NCI-H187 treated with DMSO at 0.1 percent for 48 hours (cell line): ENCODE data around the gene CFAP58.
"Not testable (repeated sequence)": the region's sequence is repeated elsewhere in the genome, so short reads cannot be mapped to it uniquely, and the experiment has no call there.

Experiments
- DNase-seq: peaks from one replicate; lab custom pipeline; 2025; lab: John Stamatoyannopoulos, UW

Gene CFAP58

DNA sequence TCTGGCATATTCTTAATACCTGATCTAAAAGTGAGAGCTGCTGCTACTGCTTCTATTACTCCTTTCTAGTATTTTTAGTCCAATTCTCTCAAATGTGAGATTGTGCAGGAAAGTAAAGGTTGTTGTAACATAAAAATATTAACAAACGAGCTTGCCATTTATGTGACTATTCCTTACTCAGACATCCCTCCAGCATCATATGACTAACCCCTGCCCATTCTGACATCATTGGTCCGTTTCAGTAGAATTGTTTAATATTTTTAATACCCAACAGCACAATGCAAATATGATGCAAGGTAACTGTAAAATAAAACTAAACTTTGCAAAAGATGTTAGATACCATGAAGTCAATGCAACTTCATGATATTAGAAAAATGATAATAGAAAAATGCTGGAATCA is 83.6 kb downstream of the CFAP58 start:
- no peak for DNase-seq

DNA sequence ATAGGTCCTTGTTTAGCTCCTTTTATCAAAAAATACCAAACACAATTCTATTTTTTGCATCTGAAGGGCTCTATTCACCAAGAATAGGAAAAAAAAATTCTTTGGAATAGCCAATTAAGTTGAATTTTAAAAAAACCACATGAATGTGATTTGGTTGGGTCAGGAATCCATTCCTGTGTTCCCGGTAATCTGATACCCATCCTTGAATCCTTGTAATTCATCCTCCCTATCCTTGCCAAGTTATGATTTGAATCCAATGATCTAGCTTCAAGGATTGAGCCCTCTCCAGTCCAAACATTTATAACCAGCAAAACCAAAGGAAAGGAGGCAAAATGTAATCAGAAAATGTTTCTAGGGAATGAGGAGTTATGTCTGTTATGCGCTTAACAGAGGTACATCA is 86.6 kb downstream of the CFAP58 start:
- DNase-seq, result no peak

DNA sequence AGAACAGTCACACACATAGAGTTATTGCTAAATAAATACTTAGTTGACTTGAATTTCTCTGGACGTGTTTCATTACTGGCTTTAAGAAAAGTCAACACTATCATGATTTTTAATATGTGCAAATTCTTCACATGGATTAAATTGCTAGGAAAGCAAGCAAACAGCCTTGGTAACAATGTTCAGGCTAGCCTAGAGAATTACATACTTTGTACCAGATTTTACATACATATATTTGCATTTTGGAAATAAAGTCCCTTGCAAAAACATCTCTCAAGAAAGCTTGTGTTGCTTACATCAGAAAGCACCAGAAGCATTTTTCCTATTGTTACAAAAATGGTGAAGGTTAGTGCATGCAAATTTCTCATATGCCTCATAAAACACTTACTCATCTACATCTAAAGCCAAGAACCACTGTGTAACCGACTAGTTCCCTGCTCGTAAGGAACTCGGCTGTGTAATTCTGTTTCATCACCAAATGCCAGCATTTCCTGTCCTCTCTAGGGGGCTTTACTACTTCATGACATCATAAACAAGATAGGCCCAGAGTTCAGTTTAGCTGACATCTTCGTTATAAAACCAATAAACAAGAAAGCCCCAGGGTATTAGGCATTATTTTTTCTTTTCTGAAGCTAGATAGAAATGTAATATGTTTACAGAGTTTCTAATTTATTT is 87.8 kb downstream of the CFAP58 start:
- DNase-seq, result no peak

DNA sequence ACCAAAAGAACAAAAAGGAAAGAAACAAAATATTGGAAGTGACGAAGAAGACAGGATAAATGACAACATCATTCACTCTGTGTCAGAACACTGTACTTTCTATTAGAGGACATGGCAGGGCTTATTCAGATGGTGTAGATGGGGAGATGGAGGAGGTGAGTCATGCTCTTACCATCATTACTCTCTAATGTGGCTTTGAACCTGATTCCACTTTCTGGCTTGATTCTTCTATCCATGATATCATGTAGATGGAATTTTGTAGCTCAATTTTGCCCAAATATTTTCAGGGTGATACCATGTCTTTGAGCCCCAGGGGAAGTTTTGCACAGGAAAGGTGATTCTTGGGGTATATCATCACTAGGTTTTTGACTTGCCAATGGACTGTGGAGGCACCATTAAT is 91.7 kb downstream of the CFAP58 start:
- DNase-seq, result no peak

DNA sequence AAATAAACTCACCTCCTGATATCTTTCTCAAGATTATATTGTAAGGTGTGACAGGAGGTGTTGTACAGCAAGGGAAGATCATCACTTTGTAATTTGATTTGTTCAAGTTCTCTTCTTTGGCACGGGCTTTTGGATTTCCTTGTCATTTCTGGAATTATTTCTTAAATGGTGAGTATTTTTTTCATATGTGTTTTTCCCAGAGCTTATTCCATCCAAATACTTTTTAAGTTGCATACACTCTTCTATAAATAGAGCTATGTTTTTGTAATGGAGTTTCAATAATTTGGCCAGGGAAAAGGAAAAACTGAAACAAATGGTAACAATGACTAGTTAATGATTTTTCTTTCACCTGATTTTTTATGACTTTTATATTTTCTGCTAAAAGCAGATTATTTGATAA is 92.5 kb downstream of the CFAP58 start:
- DNase-seq, result no peak

DNA sequence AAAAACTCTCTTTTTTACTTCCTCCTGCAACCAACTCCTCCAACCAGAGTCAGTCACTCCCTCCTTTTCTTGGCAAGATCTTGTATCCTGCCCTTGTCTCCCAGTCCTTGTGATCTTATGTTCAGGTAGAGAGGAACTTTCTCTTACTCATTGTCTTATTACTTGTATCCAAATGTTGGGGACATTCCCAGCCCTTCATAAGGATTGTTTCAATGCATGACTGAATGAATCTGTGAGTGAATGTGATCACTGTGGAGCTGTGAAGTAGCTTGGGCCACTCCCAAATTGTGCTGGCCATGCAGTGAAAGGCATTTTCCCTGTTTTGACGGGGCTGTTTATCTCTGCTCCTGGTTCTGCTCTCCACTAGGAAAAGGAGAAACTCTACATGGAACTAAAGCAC is 93.7 kb downstream of the CFAP58 start:
- DNase-seq, result no peak

DNA sequence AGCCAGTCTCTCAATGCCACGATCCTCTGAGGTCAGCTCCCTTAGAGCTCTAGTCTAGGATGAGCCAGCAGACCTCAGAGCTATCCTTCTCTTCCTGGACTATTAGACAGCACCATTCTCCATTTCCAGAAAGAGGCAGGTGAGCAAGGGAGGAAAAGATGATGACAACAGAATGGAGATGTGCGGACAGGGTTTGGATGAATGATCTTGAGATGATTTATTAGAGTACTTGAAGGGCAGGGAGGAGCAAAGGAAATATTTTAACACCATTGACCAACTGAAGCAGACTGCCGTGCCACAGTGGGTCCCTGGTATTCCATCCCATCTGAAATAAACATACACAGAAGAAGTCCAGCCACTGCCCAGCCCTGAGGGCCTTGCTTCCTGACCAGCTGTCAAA is 94.3 kb downstream of the CFAP58 start:
- no peak for DNase-seq

DNA sequence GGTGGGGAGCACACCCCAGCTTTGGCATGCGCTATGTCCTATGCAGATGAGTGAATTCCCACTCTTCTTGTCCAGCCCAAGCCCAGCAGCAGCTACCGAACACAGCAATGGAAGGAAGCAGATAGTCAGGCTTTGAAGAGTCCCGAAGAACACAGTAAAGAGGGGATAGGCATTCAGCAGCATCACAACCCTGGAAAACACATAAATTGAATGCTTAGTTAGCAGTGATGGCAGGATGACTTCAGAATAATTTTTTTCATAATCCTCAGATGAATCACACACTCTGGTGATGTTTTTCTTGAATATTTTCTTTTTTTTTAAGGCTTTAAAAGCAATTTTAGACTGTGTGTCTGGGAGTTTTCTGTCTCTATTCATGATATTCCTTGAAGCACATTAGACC is 95.8 kb downstream of the CFAP58 start:
- no peak for DNase-seq

DNA sequence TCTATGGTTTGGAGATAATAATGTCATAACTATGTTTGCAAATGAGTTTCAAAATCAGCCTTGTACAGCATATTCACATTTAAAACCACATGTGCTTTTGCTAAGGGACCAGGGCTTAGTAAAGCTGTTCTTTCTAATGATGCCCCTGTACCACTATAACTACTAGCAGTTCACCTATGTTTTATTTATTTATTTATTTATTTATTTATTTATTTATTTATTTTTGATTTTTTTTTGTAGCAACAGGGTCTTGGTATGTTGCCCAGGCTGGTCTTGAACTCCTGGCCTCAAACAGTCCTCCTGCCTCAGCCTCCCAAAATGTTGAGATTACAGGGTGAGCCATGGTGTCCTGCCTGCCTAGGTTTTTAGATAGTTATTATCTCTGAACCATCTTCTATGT is 96.9 kb downstream of the CFAP58 start:
- no peak for DNase-seq

DNA sequence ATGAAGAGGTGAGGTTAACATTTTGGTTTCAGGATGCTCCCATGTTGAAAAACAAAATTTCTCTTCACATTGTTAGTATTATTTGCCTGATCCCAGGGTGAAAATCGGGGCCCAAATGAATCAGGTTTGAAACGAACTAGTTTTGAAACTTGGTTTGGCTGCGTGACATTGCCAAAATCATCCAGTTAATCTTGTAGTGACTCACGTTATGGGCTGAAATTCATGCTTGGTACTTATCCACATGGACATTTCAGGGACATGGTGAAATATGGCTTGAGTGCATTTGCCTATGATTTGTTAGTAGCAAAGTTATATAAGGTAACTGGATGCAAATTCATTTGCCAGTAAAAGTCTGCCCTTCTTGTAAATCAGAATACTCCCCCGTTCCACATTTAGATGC is 97.3 kb downstream of the CFAP58 start:
- DNase-seq, result no peak

DNA sequence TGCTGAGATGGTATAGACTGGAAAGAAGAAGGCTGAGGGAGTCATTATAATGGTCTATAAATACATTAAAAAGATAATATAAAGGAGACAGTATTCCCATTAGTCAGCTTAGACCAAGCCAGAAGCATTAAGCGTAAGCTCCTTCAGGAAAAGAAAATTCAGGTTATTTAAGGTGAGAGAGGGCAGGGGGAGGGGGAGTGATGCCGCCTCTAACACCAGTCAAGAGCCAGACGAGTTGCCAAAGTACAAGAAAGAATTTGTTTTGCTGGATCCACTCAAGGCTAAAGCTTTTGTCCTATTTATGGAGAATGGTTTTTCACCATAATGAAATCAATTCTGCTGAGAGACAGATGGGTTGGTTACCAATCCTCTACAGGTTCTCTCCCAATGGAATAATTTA is 99.3 kb downstream of the CFAP58 start:
- no peak for DNase-seq

DNA sequence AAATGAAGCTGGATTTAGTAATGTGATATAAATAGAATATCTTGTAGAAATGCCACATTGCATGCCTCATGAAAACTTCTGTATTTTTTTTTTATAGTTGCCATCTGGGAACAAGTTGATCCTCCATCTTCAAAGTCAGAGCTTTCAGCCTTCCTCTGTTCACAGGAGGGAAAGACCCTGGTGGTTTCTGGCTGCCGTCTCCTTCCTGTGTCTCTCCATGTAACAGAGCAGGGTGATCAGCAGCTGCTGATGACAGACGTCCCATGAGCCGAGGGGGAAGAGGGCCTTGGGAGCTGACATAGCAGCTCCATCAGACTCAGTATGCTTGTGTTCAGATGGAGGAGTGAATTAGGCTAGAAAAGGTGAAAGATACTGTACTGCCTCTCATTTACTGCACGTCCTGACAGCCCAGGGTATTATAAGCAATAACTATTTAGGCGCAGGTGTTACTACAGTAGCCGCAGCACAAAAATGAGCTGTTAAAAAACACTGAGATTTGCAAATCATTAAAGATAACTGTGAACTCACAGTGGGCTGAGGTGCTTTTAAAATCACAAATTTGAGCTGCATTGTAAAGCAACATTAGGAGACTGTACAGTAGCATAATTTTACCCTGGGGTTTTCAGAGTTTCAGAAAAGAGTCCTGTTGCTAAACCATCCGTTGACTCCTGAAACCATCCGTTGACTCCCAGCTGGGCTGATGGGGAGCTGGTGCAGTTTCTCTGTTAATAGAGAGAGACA is 103.3 kb downstream of the CFAP58 start:
- DNase-seq, result no peak

DNA sequence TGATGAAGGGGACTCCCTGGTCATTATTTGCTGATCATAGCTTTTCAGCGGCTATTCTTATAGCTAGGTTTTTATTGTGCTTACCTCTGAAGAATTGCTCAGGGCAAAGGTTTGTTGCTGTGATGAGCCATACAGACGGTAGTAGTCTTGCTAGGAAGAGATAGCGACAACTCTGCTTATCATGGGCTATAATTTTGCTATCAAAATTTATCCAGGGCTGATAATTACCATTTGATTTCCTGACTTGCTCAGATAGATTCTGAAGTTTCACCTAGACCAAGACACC is 103.9 kb downstream of the CFAP58 start:
- no peak for DNase-seq

DNA sequence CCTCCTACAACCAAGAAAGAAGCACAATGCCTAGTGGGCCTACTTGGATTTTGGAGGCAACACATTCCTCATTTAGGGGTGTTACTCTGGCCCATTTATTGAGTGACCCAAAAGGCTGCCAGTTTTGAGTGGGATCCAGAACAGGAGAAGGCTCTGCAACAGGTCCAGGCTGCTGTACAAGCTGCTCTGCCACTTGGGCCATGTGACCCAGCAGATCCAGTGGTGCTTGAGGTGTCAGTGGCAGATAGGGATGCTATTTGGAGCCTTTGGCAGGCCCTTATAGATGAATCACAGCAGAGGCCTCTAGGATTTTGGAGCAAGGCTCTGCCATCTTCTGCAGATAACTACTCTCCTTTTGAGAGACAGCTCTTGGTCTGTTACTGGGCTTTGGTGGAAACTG is 111.9 kb downstream of the CFAP58 start:
- not testable (repeated sequence) for DNase-seq

DNA sequence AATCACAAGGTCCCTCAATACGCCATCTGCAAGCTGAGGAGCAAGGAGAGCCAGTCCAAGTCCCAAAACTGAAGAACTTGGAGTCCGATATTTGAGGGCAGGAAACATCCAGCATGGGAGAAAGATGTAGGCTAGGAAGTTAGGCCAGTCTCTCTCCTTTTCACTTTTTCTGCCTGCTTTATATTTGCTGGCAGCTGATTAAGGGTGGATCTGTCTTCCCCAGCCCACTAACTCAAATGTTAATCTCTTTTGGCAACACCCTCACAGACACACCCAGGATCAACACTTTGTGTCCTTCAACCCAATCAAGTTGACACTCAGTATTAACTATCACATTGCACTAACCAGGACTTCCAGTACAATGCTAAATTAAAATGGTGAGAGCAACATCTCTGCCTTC is 115.2 kb downstream of the CFAP58 start:
- not testable (repeated sequence) for DNase-seq

DNA sequence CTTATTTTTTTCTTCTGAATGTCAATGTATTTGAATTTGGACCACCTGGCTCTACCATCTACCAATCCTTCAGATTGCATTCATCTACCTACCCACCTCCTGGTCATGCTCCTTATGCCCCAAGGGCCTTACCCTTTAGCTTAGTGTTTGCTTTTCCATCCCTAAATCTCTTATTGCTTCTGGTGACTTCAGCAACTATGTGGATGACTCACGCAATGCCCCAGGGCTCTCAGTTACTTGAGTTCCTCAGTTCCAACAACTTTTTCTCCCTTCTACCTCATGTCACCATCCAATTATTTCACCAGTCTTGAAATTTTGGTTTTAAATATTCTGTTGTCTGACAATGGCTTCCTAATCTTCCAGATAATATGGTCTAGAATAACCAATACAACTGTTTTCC is 118.9 kb downstream of the CFAP58 start:
- DNase-seq, result no peak

DNA sequence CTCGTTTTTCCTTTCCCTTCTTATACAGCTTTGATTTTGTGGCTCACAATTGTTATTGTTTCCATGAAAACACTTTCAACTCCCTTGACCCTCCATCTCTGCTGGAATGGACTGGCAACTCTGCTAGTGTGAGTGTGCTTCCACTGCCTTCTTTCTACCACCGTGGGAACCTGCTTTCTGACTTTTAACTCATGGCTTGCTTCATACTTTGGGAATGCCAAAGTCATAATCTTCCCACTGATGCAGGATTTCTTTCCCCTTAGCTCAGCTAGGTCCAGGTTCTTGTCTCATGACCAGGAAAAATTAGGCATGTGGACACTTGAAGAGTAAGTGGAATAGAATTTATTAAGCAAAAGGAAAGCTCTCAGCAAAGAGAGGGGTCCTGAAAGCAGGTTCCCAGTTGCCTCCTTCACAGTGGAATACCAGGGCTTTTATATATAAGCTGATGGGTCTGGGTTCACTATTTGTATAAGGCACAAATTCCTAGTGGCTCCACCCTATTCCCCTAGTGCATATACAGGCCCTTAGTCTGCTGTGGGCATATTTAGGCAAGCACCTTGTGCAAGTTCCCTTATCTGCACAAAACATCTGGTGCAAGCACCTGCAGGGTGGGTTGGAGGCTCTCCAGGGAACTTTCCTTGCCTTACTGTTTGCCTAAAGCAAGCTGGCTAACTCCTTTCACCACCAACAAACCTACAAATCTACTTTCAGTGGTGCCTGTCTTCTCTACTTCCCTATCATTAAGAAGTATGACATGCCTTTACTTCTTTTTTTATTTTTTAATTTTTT is 119.5 kb downstream of the CFAP58 start:
- no peak for DNase-seq

DNA sequence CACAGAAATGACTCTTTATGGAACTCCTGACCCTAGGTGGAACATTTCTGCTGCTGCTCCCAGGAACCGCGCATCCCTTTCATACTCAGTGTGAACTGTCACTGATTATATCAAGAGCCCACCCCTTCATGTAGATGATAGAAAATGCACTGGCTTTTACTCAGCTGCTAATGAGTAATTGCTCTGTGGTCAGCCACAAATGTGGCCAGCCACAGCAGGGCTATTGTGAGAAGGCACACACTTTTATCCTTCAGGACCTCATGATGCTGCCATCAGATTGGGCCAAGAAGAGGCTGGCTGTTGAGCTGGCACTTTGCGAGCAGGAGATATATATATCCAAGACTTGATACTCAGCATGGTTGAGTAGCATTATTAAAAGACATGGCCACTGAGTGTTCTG is 124.7 kb downstream of the CFAP58 start:
- no peak for DNase-seq

DNA sequence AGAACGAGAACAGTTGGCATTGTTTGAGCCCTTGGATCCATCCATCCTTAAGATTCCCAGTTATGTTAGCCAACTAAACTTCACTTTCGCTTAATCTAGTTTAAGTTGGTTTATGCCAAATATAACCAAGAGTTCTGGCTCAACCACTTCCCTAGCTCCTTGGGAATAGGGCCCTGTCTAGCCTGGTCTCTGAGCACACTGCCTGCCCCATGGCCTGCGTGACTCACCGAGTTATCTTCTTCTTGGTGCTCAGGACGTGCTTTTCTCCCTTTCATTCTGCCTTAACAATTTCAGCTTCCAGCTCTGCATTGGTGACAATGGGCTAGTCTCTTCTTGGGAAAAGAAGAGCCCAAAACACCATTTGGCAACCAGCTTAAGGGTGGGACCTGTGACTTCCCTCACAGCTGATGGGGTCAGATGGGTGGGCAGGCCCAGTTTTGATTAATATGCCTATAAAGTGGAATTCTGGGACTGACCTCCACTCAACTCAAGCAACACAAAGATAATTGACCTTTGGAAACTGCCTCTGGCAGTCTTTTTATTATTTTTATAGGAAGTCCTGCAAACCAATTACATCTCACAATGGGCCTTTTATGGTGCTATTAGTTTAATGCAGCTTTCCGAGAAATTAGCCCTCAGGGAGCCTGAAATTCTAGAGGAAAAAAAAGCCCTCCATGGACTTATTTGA is 126.4 kb downstream of the CFAP58 start:
- no peak for DNase-seq

DNA sequence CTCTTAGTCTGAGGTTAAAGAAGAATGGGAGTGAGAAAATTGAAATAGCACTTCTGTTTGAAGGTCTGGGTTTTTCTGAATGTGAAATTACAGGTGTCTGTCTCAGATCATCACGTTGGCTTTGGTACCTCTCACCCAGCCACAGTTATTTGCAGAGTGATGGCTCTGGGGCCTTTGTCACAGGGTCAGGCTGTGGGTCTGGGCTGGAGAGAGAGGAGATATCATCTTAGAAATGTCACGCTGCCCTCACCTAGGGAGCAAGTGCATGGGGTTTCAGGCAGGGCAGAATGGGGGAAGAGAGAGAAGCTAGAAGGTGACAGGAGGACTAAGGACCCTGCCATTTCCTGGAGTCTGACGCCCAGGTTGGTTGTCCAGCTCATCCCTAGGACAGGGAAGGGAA is 127.2 kb downstream of the CFAP58 start:
- no peak for DNase-seq

DNA sequence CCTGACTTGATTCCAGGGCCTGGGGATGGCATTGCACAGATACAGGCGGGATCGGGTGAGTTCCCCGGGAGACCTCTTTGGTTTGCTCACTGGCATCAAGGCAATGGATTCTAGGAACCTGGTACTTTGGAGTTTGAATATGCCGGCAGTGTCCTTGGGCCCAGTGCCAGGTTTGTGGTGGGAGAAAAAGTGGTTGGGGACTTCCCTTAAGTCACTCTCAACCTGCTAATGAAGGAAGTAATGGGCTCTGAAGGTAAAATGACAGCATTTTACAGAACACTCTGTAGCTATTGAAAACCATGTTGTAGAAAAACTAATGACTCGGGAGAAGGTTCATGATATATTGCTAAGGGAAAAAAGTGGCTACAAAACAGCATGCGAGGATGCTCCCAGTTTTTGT is 129.9 kb downstream of the CFAP58 start:
- no peak for DNase-seq

DNA sequence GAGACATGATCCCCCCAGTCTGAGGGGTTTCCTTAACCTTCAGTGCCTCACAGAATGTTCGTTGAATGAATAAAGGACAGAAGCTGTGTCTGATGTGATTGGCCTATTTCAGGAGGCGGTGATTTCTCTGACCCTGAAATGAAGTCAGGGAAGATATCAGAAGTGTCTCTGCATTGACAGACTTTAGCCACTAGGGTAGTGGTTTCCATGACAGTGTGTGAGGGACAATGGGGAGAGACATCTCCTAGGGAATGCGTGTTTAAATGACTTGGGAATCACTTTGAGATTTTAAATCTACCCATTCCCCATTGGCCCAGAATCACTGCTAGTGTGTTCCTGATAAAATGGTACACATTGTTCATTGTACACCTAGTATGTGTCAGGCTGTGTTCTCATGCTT is 132.0 kb downstream of the CFAP58 start:
- DNase-seq, result no peak

DNA sequence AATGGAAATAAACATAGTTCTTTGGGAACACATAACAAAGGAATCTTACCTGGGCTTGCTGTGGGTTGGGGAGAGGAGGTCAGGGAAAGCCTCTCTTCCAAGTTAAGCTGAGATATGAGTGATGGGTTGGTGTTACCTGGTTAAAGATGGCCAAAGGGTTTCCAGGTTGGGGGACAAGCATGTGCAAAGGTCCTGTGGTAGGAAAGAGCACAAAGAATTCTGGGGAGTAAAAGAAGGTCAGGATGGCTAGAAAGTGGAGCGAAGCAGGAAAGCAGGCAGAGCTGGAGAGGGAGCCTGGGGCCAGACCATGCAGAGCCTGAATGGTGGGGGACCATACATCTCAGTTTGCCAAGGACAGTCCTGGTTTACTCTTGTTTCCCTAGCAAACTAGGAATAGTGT is 133.2 kb downstream of the CFAP58 start:
- DNase-seq, result no peak
